Skin of body (tissue), 2 donors: ENCODE measurements around the gene ANO1. TPM values are rescaled to one million over a fixed set of nuclear protein-coding genes. Genes with fewer than 3 reads are reported as not detected.
A peak's percentile ranks its signal among the peaks of the same experiment; 100 is the strongest.

Experiments used
- DNase-seq: peaks from one replicate; lab custom pipeline; 2025; lab: John Stamatoyannopoulos, UW
- total RNA-seq: library from RNA; depleted of rRNA; stranded (reverse); fragments of >200 nt; gene quantifications from one replicate; pipeline ENCODE4 v1.2.3, GENCODE V29; 2014

ANO1 gene
- total RNA-seq, 1 donor from 2014 or later, result 6.8 TPM

GRCh38 chr11:70050243-70050642 lies 27.9 kb upstream of the ANO1 start:
- no peak for DNase-seq

DNA sequence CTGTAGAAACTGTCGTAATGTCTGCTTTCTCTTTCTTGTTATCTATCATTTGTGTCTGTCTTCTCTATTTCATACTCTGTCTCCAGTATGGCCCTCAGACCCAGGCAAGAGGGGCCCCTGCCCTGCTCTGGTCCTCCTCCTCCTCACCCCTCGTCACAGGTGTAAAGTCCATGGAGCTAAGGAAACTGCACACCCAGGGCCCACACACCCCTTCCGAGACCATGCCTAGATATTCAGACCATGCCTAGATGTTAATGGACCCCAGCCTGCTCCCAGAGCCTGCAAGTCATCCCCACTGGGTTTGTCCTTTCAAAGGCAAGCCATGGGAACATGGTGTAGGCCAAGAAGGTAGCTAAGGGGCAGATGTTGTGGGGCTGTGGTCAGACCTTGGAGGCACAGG lies 24.1 kb upstream of the ANO1 start:
- DNase-seq, result no peak

DNA sequence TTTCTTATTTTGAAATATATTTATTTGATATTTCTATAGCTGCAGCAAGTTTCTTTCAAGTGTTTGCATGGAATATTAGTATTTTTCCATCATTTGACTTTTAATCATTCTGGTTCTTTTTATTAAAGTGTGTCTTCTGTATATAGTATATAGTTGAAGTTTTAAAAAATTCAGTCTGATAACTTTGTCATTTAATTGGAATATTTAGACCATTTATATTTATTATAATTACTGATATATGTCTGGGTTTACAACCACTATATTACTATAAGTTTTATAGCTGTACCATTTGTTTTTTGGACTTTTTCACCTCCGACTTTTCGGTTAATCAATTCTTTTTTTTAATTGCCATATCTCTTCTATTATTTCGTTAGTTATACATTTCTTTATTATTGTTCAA lies 22.7 kb upstream of the ANO1 start:
- no peak for DNase-seq

DNA sequence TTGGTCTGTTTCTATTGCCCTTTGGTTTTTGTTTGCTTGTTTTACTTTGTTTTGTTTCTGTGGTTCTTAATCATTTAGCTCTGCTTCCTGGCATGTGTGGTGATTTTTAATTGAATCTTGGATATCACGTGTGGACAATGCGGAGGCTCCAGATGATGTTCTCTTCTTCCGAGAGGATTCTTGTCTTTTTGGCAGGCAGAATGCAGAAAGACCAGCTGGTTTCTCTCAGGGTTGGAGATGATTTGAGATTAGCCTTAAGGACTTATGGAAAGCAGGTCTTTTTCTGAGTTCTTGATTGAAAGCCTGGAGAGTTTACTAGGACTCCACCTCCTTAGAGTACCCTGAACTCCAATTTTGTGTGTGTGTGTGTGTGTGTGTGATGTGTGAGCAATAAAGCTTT lies 21.0 kb upstream of the ANO1 start:
- DNase-seq, result peak; percentile 34

DNA sequence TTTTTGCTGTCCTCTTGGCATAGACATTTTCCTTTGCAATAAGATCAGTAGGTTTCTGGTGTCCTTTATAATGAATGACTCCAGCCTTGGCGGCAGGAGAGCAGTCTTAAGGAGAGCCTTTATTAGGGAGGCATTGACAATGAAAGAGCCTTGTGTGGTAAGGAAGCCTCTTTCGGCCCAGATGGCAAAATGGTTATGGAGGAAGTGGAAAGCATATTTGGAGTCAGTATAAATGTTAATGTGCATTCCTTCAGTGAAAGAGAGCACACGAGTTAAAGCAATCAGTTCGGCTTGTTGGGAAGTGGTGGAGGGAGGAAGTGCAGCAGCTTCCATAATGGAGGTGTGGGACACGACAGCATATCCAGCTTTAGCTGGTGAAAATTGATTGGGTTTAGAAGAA lies 18.1 kb upstream of the ANO1 start:
- DNase-seq, result no peak

- DNase-seq, result no peak
Measured at GRCh38 chr11:70060611-70061293, 17.4 kb upstream of the ANO1 start.

- DNase-seq, result no peak
Measured at GRCh38 chr11:70061734-70062133, 16.4 kb upstream of the ANO1 start.

DNA sequence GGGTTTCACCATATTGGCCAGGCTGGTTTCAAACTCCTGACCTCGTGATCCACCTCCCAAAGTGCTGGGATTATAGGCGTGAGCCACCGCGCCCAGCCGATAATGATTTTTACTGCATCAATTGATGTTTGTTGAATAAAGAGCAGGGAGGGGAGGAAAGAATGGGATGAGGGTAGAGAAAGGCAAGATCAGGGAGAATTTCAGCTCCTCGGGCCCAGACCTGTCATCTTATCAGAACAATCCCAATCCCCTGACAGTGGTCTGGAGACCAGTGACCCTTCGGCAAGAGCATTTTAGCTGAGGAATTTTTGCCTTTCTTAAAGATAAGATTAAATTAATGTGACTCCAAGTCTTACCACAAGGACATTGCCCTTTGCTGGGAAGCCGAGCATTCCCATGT lies 15.0 kb upstream of the ANO1 start:
- no peak for DNase-seq

GRCh38 chr11:70063555-70063954 lies 14.6 kb upstream of the ANO1 start:
- DNase-seq, result no peak

GRCh38 chr11:70064008-70064725 lies 13.9 kb upstream of the ANO1 start:
- no peak for DNase-seq

GRCh38 chr11:70064726-70065317 lies 13.3 kb upstream of the ANO1 start:
- DNase-seq, result no peak

GRCh38 chr11:70065318-70066135 lies 12.6 kb upstream of the ANO1 start:
- DNase-seq, result no peak

DNA sequence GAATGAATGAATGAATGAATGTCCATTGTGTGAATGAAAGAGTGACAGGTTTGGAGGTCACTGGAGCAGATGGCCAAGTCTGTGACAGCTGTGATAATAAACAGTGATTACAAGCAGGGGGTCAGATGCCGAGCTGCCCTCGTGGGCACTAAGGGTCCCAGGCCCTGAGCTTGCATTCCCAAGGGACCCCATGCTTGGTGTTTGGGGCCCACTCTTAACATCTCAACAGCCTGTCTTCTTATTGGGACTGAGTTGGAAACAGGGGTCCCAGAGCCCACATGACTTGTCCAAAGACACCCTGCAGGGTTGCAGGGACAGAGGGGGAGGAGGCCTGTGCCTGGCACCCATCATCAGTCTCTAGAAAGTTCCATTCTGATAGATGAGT lies 12.0 kb upstream of the ANO1 start:
- no peak for DNase-seq

GRCh38 chr11:70066628-70067027 lies 11.5 kb upstream of the ANO1 start:
- DNase-seq, result no peak

GRCh38 chr11:70067036-70067435 lies 11.1 kb upstream of the ANO1 start:
- no peak for DNase-seq

GRCh38 chr11:70067591-70068341 lies 10.4 kb upstream of the ANO1 start:
- DNase-seq, result no peak

GRCh38 chr11:70068345-70068744 lies 9.8 kb upstream of the ANO1 start:
- no peak for DNase-seq

GRCh38 chr11:70068950-70069349 lies 9.2 kb upstream of the ANO1 start:
- no peak for DNase-seq

DNA sequence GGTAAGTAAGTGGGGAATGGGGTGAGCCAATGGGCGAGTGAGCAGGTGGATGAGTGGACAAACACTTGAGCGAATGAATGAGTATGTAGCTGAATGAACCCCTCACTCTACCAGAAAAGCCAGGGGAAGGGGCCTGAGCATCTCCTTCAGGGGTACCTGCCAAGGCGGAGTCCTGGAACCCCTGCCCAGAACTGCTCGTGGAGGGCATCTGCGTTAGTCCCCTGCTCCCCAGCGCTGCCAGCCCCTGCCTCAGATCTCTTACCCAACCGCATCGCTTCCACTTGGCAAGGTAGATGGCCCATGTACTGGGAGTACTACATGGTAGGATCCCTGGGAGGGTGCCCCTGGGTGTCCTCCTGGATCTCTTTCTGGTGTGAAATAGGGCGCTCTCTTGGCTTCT lies 7.4 kb upstream of the ANO1 start:
- DNase-seq, result no peak

DNA sequence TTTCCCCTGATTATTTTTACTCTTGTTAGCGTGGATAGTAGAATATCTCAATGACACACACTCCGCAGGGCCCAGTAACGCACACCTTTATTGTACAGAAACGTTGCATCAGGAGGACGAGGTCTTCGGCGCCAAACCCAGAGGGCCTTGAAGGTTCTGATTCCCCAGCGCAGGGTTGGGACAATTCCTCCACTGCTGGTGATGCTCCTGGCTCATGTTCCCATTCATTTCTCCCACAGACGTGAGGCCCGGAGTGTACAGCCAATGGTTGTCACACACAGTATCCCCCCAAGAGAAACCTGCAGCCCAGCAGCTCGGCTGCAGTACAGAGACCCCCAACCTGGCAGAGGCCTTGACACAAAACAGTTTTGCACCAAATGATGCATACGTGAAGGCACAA lies 6.1 kb upstream of the ANO1 start:
- no peak for DNase-seq

DNA sequence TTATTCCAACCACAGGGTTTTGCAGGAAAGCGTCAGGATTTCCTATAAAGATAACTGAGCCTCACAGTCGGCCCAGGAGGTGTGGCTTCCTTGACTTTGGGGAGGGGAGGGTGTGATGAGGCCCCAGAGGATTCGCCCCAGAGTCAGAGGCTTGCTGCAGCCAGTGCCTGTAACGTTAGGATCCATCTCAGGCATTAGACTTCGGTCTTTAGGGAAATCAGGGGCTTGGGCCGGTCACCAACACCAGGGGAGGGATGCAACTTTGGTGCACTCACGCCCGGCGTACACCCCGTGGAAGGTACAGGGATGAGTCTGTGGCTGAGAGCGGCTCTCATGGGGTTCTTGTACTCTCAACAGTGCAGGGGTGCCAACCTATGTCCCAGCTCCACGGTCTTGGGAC lies 5.7 kb upstream of the ANO1 start:
- DNase-seq, result no peak
